Psoas muscle (tissue), 8 donors: ENCODE results near the gene SPECC1. TPM values are rescaled to one million over a fixed set of nuclear protein-coding genes. Genes with fewer than 3 reads are reported as not detected.

Experiments
- ATAC-seq, 4 donors: fragments of 200-7000 bp; cut with Tn5 transposase; one replicate each; pipeline ENCODE4 v1.9.1; 2020; ENCODE audit warnings: moderate library complexity in 3 of 4, mild to moderate bottlenecking in 2 of 4
- DNase-seq, 2 donors: peaks; one replicate each; pipeline ENCODE4 v3.0.0-alpha.2; 2020
- H3K27ac ChIP-seq: fragments of 200-600 bp; one replicate; pipeline ENCODE4 v1.8.0; 2022
- H3K27me3 ChIP-seq, 3 donors: fragments of 200-600 bp in 1 of 3; one replicate each; pipeline versions ENCODE4 v1.6.1 to v1.8.0; 2013 to 2022; ENCODE audit warnings: low read length in 2 of 3, mild to moderate bottlenecking in 2 of 3, moderate library complexity in 1 of 3; ENCODE audit not compliant: insufficient read depth in 3 of 3
- H3K36me3 ChIP-seq, 2 donors: fragments of 200-600 bp in 1 of 2; one replicate each; pipeline versions ENCODE4 v1.6.1 to v1.8.0; 2013 to 2022; ENCODE audit warnings: low read depth in 1 of 2, mild to moderate bottlenecking in 1 of 2, moderate library complexity in 1 of 2; ENCODE audit not compliant: insufficient read depth in 1 of 2
- H3K4me1 ChIP-seq: fragments of 200-600 bp; one replicate; pipeline ENCODE4 v1.8.0; 2022
- H3K4me3 ChIP-seq: fragments of 200-600 bp; one replicate; pipeline ENCODE4 v1.8.0; 2022; ENCODE audit warnings: mild to moderate bottlenecking
- H3K9me3 ChIP-seq: fragments of 200-600 bp; one replicate; pipeline ENCODE4 v1.8.0; 2022
- WGBS, 3 donors: extraction: QIAGEN DNeasy Blood & Tissue Kit; methylation state at CpG; one replicate each; pipeline versions ENCODE4 v1.1.6 to v1.1.7; 2013; 5-methylcytosine and 5-hydroxymethylcytosine counted together
- intact Hi-C, 2 donors: fragments of 100-400 bp; cut with DNase I; formaldehyde crosslinking; loops; one replicate each; pipeline versions ENCODE4 v1.11.0 to v1.14.2; 2022
- polyA plus RNA-seq, 3 donors: library from polyadenylated mRNA; stranded (reverse); fragments of 200-250 nt; gene quantifications; one replicate each; pipeline ENCODE4 v1.2.3, GENCODE V29; 2013
- total RNA-seq, 4 donors: library from RNA; stranded (reverse); fragmentation: NEBNext Ultra II Directional in 2 of 4; extraction: Animal tissue kit (Norgen Biotek cat#: 25700) in 2 of 4; gene quantifications; one replicate each; pipeline versions ENCODE4 v1.2.1 to v1.2.4, GENCODE V29; 2021 to 2023
- TF ChIP-seq, protein P1 (sequence below): fragments of 200-600 bp; IDR thresholded peaks from one replicate; pipeline ENCODE4 v1.8.0; 2022; ENCODE audit warnings: antibody characterized with exemption
- donor health status: healthy with polysubstance abuse.
- donor health status: DM: no; HTN: no; CAD: no; lungs with moderate emphysema.
- donor health status: Bipolar disorder and iron deficiency.
- donor health status: healthy.
- donor health status: DM: yes; HTN: yes; CAD: no.
- donor health status: DM: no; HTN: no; CAD: no.
- donor health status: DM: no; HTN: no; CAD: no.
- donor health status: DM: yes; HTN: yes; CAD: no.

SPECC1 gene
- total and polyA plus RNA-seq, 7 donors: 2.0 to 11.3 (median 4.7) TPM

DNA sequence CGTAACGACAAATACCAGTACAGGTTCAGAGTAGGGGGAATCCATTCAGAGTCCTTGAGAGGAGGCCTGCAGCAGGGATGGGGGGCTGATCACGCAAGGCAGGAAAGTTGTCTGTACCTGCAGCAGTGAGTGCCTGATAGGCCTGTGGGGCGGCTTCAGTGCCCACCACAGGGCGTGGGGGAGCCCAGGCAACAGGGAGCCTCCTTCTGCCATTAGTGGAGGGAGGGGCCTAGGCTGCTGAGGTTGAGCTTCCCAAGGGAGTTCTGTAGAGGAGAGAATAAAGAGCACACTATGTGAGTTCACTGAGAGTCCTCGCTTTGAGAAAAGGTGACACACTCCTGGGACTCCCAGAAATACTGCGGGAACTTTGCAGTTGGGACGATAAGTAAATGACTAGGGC lies 134.6 kb downstream of the SPECC1 start:
- Histone ChIP-seq H3K36me3 (no peaks in the 10 kb centered on the region), H3K27me3 (no peaks in the 10 kb centered on the region), H3K27ac (no peak overlapping the region), H3K4me1 (no peaks in the 10 kb centered on the region), H3K9me3 (no peaks in the 10 kb centered on the region), H3K4me3 (no peak overlapping the region)
- WGBS, 3 donors: 91 to 94% (median 93%) methylated on average over 8 of the region's 8 CpGs
- intact Hi-C loops: no loop called here
- DNase-seq (no peak), ATAC-seq (no peak)
- TF ChIP-seq, protein P1, sequence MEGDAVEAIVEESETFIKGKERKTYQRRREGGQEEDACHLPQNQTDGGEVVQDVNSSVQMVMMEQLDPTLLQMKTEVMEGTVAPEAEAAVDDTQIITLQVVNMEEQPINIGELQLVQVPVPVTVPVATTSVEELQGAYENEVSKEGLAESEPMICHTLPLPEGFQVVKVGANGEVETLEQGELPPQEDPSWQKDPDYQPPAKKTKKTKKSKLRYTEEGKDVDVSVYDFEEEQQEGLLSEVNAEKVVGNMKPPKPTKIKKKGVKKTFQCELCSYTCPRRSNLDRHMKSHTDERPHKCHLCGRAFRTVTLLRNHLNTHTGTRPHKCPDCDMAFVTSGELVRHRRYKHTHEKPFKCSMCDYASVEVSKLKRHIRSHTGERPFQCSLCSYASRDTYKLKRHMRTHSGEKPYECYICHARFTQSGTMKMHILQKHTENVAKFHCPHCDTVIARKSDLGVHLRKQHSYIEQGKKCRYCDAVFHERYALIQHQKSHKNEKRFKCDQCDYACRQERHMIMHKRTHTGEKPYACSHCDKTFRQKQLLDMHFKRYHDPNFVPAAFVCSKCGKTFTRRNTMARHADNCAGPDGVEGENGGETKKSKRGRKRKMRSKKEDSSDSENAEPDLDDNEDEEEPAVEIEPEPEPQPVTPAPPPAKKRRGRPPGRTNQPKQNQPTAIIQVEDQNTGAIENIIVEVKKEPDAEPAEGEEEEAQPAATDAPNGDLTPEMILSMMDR: no peak

DNA sequence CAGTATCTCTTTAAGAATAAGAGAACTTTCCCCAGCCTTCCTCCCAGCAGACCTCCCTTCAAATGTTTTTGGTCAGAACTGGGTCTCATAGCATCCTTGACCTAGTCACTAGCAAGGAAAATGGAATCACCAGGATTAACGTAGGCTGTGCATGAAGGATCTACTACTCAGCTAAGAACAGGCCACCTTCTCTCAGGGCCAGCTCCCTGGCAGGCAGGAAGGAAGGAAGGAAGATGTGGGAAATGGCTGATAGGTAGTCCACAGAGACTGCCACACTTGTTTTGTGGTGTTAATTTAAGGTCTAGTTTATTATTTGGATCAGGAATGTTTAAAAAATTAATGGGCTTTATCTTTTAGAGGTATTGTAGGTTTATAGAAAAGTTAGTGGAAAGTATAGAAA lies 136.4 kb downstream of the SPECC1 start:
- Histone ChIP-seq H3K4me1 (no peaks in the 10 kb centered on the region), H3K27ac (no peak overlapping the region), H3K27me3 (no peaks in the 10 kb centered on the region), H3K36me3 (no peaks in the 10 kb centered on the region), H3K9me3 (no peaks in the 10 kb centered on the region), H3K4me3 (no peak overlapping the region)
- DNase-seq (no peak), ATAC-seq (no peak)
- WGBS, 3 donors: 76 to 83% (median 81%) methylated on average over 1 of the region's 1 CpG
- TF ChIP-seq, protein P1: no peak
- intact Hi-C loops: no loop called here

DNA sequence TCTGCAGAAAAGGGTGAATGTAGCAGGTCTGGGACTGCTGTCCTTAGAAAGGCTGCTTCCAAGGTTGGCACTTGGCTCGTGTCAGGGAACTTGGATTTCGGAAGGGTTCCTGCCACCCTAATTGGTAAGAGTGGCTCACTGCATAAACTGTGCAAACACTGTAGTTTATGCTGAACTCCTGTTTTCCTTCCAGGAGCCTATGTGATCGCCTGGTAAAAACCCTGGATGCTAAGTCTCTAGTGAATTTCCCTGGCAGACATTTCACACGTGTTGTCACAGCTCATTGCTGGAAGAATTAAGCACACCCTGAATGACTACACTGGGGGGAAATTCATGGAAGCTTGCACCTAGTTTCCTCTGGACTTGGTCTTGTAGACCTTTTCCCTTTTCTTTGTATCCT lies 140.1 kb downstream of the SPECC1 start:
- Histone ChIP-seq H3K36me3 (no peaks in the 10 kb centered on the region), H3K27me3 (peaks cover 0 to 4% (median 0%) of the 10 kb centered on the region in 3 donors), H3K27ac (no peak overlapping the region), H3K4me3 (no peak overlapping the region), H3K4me1 (no peaks in the 10 kb centered on the region), H3K9me3 (no peaks in the 10 kb centered on the region)
- 26 to 40% (median 28%) methylated on average over 4 of the region's 4 CpGs for WGBS, 3 donors
- DNase-seq (no peak), ATAC-seq (no peak)
- intact Hi-C loops: no loop called here
- TF ChIP-seq, protein P1: no peak

DNA sequence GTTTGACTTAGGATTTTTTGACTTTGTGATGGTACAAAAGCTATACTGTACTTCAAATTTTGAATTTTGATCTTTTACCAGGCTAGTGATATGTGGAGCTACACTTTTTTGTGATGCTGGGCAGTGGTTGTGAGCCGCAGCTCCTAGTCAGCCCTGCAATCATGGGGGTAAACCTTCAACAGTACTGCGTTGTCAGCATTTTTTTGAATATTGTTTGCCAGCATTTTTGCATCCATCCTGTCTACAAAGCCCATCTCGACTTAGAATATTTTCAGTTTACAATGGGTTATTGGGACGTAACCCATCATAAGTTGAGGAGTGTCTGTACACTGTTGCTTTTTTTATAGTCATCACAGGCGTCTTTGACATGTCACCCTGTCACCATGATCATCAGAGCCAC lies 142.0 kb downstream of the SPECC1 start:
- intact Hi-C loops: no loop called here
- Histone ChIP-seq H3K9me3 (no peaks in the 10 kb centered on the region), H3K4me1 (no peaks in the 10 kb centered on the region), H3K4me3 (no peak overlapping the region), H3K27ac (no peak overlapping the region), H3K27me3 (peaks cover 0 to 4% (median 0%) of the 10 kb centered on the region in 3 donors), H3K36me3 (no peaks in the 10 kb centered on the region)
- no peak for ATAC-seq
- no peak for DNase-seq
- 85 to 89% (median 89%) methylated on average over 5 of the region's 5 CpGs for WGBS, 3 donors
- TF ChIP-seq, protein P1: no peak

DNA sequence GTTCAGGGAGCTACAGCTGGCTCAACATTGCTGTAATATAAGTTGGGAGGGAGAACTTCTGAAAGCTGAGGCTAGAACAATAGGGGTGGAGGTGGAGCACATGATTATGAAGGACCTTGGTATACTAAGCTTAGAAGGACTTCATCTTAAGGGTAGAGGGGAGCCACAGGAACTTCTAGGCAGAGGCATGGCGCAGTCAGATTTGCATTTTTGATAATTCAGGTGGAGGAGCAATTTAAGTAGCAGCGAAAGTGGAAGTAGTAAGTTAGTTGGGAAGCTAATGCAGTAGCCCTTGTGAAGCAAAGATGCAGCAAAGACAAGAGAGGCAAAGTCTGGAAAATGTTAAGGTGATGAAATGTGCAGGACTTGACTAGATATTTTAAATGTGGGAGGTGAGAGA lies 144.1 kb downstream of the SPECC1 start:
- no peak for ATAC-seq
- WGBS, 3 donors: 89 to 98% (median 94%) methylated on average over 2 of the region's 2 CpGs

More for the DNA sequence above, 144.1 kb downstream of the SPECC1 start:
- Histone ChIP-seq H3K4me1 (peaks cover 8% of the 10 kb centered on the region), H3K27ac (no peak overlapping the region), H3K9me3 (no peaks in the 10 kb centered on the region), H3K4me3 (no peak overlapping the region), H3K36me3 (no peaks in the 10 kb centered on the region), H3K27me3 (peaks cover 0 to 16% (median 0%) of the 10 kb centered on the region in 3 donors)
- TF ChIP-seq, protein P1: no peak
- intact Hi-C loops: no loop called here
- DNase-seq: no peak
